Fibroblast of mammary gland (primary cell): ENCODE results near the gene KLK8.
A peak's percentile ranks its signal among the peaks of the same experiment; 100 is the strongest.
"Not testable (repeated sequence)": the region's sequence is repeated elsewhere in the genome, so short reads cannot be mapped to it uniquely, and the experiment has no call there.

ENCODE experiments used
- DNase-seq: peaks from one replicate; pipeline ENCODE4 v3.0.0-alpha.2; 2010; ENCODE audit warnings: low read depth
- H3K4me3 ChIP-seq: 2 replicates; pipeline ENCODE4 v1.5.1; 2011; ENCODE audit warnings: low read depth, mild to moderate bottlenecking, low read length, moderate library complexity; ENCODE audit not compliant: control insufficient read depth
- TF ChIP-seq, protein P1 (sequence below): conservative IDR thresholded peaks from 2 replicates; pipeline ENCODE4 v1.5.1; 2011; ENCODE audit warnings: low read depth, low read length, inconsistent platforms; ENCODE audit not compliant: control insufficient read depth, insufficient read depth

KLK8 gene

DNA sequence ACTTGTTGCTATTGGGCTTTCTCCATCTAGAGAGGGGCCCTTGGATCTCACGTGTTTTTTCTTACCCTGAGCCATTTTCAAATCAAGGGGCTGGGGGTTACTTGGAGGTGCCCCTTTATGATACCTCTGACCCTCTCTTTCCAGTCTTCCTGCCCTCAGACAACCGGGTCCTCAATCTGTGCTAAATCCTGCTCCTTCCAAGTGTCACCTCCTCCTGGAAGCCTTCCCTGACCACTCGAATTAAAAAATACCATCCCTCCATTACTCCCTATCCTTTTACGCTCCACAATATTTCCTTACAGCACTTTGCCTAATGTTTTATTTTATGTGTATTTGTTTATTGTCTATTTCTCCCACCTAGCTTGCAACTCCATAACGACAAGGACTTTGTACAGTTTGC lies 3.3 kb downstream of the KLK8 start:
- no peak overlapping the region for H3K4me3 ChIP-seq
- TF ChIP-seq, protein P1, sequence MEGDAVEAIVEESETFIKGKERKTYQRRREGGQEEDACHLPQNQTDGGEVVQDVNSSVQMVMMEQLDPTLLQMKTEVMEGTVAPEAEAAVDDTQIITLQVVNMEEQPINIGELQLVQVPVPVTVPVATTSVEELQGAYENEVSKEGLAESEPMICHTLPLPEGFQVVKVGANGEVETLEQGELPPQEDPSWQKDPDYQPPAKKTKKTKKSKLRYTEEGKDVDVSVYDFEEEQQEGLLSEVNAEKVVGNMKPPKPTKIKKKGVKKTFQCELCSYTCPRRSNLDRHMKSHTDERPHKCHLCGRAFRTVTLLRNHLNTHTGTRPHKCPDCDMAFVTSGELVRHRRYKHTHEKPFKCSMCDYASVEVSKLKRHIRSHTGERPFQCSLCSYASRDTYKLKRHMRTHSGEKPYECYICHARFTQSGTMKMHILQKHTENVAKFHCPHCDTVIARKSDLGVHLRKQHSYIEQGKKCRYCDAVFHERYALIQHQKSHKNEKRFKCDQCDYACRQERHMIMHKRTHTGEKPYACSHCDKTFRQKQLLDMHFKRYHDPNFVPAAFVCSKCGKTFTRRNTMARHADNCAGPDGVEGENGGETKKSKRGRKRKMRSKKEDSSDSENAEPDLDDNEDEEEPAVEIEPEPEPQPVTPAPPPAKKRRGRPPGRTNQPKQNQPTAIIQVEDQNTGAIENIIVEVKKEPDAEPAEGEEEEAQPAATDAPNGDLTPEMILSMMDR: no peak
- no peak for DNase-seq

DNA sequence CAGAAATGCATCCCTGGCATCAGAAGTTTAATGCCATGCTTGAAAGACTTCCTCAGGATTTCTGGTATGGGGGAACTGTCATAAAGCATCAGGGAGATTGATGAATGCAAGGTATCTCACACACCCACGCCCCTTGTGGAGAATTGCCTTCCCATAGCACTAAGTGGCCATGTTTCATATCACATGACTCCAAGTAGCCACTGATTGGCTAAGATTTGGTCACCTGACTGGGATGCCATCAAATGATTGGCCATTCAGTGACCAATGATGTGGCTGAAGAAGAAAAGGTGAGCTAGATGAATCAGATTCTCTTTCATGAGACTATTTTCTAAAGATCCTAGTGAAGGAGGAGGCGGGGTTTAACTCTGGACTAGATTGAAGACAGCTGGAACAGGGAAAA lies 7.3 kb downstream of the KLK8 start:
- TF ChIP-seq, protein P1: no peak
- H3K4me3 ChIP-seq: no peak overlapping the region
- DNase-seq: peak; percentile 4

DNA sequence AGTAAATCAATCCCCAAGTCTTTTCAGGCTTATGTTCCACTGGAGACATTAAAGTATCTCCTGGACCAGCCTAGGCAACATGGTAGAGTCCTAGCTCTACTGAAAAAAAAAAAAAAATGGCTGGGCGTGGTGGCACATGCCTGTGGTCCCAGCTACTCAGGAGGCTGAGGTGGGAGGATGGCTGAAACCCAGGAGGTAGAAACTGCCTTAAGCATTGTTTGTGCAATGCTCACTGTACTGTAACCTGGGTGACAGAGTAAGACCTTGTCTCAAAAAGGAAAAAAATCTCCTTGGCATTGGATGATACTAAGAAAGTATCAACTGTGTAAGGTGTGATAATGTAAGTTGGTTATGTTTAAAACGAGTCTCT lies 8.8 kb downstream of the KLK8 start:
- no peak for DNase-seq
- H3K4me3 ChIP-seq: no peak overlapping the region
- TF ChIP-seq, protein P1: no peak

DNA sequence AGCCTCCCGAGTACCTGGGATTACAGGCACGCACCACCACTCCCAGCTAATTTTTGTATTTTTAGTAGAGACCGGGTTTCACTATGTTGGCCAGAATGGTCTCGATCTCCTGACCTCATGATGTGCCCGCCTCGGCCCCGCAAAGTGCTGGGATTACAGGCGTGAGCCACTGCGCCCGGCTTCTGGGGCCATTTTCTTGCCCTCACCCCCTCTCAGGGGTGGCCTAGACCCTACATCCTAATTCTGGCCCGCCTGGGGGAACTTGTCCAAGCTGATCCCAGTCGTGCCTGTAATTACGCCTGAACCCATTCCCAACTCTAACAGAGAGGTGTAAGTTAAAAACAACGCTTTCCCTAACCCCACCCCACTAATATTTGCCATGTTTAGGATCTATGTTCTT lies 17.0 kb downstream of the KLK8 start:
- DNase-seq, H3K4me3 ChIP-seq: not testable (repeated sequence)

DNA sequence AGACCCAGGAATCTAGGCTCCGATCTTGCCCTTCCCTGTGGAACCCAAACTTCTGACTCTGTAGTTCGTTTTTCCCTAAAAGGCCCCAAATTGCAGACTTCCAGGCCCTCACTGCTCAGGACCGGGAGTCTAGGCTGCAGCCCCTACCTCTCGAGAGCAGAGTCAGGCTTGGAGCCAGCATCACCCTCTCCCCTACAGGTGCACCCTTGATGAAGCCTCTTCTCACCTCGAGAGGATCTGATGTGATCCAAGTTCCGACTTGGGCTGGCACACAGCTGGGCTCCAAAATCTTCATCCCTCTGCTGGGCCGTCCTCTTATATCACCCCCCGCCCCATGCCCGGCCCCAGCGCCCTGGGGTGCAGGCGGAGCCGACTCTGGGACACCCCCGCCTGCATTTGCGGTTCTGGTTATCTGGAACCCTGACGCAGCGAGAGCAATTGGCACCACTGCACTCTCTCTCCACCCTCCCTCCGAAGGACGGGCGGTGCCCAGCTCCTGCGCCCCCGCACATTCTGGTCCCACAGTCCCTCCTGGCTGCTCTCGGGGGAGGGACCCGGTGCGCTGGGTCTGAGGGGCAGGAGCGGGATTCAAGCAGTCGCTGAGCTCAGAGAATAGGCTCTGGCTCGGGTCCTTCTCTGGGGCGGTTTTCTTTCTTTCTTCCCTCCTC lies 17.6 kb downstream of the KLK8 start, which contains the start of gene KLK7:
TSS of gene KLK7 (minus strand) at position 293 of the 668 bp plus-strand sequence. CDS start 1,518 bp downstream, outside the sequence.
- no peak for DNase-seq
- no peak within 1 kb of the TSS for H3K4me3 ChIP-seq
- TF ChIP-seq, protein P1: no peak

DNA sequence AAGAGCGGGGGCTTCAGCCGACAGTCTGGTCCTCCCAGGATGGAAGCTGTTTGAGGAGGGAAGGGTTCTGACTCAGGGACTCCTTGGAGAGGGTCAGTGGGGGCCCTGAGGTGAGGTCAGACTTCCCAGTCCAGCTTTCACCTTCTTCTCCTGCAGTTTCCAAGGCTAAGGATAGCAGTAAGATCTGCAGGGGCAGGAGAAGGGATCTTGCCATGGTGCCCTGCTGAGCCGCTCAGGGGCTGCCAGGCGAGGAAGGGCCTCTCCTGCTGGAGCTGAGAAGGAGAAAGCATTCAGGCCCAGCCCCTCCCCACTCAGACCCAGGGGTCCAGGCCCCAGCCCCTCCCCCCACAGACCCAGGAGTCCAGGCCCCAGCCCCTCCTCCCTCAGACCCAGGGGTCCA lies 19.2 kb downstream of the KLK8 start:
- TF ChIP-seq, protein P1: no peak
- no peak overlapping the region for H3K4me3 ChIP-seq
- no peak for DNase-seq

DNA sequence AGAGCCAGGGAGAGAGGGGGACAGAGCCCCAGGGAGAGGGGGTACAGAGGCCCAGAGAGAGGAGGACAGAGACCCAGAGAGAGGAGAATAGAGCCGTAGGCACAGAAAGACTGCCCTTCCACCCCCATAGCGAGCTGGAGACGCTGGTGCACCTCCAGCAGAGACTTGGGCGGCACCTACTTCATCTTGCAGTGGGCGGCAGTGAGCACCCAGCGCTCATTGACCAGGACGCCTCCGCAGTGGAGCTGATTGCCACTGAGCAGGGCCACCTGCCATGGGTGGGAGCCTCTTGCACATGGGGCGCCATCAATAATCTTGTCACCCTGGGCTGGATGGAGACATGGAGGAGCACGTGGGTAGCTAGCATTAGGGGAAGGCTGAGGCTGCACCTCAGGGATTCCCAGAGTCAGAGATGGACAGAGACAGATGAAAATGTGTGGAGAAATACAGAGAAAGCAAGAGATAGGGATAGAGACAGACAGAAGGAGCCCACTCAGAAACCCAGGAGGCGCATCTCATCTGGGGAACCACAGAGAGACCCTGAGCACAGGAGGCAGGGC lies 19.7 kb downstream of the KLK8 start:
- TF ChIP-seq, protein P1: no peak
- no peak overlapping the region for H3K4me3 ChIP-seq
- DNase-seq: no peak
